ENCODE data around the gene SLC27A6.

The SLC27A6 gene

GRCh38 chr5:129067745-129068144 is 102.5 kb downstream of the SLC27A6 start:
- no peak for DNase-seq (ENCODE audit: low read depth)

- no peak for DNase-seq (ENCODE audit: low read depth)
Observed at GRCh38 chr5:129069292-129069691, 104.0 kb downstream of the SLC27A6 start.

DNA sequence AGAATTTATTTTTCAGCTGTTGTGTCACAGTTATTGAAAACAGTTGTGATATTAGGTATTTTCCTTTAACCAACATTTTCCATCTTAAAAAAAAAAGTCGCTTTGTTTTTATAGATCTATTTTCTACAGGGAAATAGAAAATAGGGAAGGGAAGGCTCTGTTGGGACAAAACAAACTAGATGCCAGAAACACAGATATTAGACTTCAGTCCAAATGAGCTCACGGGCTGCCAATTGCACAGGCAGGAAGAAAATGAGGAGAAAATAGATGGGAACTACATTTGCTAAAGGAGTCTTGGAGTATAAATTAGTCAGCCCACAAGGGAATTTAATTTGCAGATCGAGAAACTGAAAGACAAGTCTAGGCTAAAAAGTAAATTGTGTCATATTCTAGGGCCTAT is 107.8 kb downstream of the SLC27A6 start:
- DNase-seq (ENCODE audit: low read depth): no peak

- DNase-seq (ENCODE audit: low read depth): no peak
Observed at GRCh38 chr5:129074903-129075302, 109.6 kb downstream of the SLC27A6 start.

GRCh38 chr5:129077433-129078075 is 112.3 kb downstream of the SLC27A6 start:
- no peak for DNase-seq (ENCODE audit: low read depth)

- no peak for DNase-seq (ENCODE audit: low read depth)
Observed at GRCh38 chr5:129078247-129078646, 113.0 kb downstream of the SLC27A6 start.

DNA sequence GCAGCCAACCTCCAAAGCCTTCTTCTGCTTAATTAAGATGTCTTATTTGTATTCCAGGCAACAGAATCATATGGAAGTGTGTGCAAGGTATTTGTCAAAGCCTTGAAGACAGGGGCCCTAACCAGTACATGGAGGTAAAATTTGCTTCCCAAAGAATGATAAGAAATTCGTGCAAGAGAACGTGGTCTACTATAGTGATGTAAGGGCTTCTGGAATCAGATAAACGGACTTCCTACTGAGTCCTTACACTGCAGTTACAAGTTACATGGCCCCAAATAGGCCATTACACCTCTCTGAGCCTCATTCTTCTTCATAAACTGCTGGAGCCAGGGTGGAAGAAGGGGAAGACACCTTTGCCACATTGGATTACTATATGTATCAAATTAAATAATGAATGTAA is 113.4 kb downstream of the SLC27A6 start:
- DNase-seq (ENCODE audit: low read depth): no peak

GRCh38 chr5:129079496-129079895 is 114.2 kb downstream of the SLC27A6 start:
- DNase-seq (ENCODE audit: low read depth): no peak

DNA sequence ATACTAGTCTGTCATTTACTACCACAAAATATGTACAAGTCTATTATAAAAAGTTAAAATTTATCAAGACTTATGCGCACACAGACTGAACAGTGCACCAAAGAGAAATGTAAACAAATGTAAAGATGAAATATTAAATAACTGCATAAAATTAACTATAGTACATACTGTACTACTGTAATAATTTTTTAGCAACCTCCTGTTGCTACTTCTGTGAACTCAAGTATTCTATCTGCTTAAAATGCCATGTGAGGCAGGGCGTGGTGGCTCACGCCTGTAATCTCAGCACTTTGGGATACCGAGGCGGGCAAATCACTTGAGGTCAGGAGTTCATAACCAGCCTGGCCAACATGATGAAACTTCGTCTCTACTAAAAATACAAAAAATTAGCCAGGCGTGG is 115.5 kb downstream of the SLC27A6 start:
- DNase-seq (ENCODE audit: low read depth): no peak

- DNase-seq (ENCODE audit: low read depth): no peak
Observed at GRCh38 chr5:129082225-129083136, 117.2 kb downstream of the SLC27A6 start.

Data from stromal cell of bone marrow (primary cell).